NCI-H2227 (cell line): Measurements from ENCODE around the gene NPR1.
"Not testable (repeated sequence)": the region's sequence is repeated elsewhere in the genome, so short reads cannot be mapped to it uniquely, and the experiment has no call there.

Experiments
- DNase-seq: peaks from one replicate; lab custom pipeline; 2025; ENCODE audit not compliant: unreplicated experiment; lab: John Stamatoyannopoulos, UW

NPR1 gene

GRCh38 chr1:153723687-153724086, 45.2 kb downstream of the NPR1 start:
- no peak for DNase-seq

GRCh38 chr1:153724634-153725033, 46.1 kb downstream of the NPR1 start:
- not testable (repeated sequence) for DNase-seq

GRCh38 chr1:153727463-153728304, 49.2 kb downstream of the NPR1 start, which contains the start of gene INTS3:
TSS of gene INTS3 (plus strand) at chr1:153728050. CDS start at chr1:153728635, 585 bp downstream.
- peak; percentile 100 for DNase-seq

DNA sequence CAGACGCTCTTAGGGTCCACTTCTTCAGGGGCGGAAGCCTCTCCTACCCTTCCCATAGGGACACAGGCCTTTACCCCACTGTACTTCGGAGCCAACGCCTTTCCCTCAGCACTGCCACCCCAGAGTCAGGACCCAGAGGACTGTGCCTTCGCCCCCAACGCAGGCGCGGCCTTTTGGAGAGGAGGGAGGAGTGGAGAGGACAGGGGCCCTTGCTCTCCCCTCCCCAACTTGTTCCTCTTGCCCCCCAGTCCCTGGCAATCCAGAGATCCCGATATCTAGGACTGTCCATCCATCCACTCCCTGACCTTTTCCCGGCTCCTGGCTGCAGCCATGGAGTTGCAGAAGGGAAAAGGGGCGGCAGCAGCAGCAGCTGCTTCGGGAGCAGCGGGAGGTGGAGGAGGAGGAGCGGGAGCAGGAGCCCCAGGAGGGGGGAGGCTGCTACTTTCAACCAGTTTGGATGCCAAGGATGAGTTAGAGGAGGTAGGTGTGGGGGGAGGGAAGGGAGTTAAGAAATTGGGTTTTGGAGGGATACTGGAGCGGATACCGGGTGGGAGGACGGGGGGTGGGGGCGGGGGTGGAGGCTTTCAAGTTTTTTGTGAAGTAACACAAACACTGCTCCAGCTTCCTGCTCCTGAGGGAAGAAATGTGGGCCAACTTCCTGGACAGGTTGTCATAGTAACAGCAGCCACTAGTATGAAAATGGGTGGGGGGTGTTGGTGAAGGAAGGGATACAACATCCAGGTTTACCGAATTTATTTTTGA, 50.0 kb downstream of the NPR1 start:
- peak; percentile 69 for DNase-seq

DNA sequence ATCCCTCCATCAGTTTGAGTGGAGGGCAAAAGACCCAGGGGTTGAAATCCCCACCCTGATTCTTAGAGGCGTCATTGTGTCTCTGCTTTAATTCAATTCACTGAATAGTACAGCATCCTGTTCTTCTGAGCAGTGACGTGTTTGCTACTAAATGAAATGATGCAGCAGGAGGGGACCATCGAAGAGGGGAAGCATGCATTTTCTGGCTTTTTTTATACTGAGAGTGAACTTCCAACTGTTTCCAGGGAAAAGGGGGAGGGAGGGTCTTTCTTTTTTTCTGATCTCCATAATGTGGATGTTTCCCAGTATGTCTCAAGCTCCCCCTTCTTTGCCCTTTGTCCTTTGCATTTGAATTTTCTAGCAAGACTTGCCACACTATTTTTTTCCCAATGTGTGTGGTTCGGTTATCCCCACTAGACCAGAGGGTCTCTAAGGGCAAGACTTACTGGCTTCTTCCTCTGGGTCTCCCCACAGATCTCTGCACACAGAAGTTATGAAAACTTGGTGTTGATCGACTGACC, 52.0 kb downstream of the NPR1 start:
- DNase-seq: no peak

DNA sequence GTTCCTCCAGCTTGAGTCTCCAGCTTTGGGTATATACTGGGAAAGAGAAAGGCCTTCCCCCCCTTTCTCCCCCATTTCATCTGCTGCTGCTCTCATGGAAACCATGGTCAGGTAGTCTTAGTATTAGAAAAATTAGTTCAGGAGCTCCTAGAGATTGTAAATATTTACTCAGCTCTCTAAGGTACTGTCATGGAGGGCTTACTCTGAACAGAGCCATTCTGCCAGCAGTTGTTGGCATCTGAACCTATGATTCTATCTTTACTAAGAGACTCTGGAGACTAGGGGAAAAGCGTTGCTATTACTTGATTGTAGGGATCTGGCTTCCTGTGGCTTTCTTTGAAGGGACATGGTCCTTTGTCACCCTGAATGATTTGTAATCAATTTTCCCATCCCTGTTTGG, 55.5 kb downstream of the NPR1 start:
- DNase-seq: no peak

- no peak for DNase-seq
Observed at GRCh38 chr1:153734396-153735089, 56.1 kb downstream of the NPR1 start.

DNA sequence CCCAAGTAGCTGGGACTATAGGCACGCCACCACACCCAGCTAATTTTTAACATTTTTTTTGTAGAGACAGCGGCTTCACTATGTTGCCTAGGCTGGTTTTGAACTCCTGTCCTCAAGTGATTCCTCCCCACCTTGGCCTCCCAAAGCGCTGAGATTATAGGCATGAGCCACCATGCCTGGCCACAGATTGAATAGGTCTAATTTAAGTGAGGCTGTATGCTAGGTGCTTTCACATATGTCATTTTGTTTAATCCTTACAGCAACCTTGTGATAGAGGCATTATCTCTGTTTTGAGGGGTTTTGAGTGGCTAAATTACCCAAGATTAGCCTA, 56.6 kb downstream of the NPR1 start:
- peak; percentile 30 for DNase-seq

DNA sequence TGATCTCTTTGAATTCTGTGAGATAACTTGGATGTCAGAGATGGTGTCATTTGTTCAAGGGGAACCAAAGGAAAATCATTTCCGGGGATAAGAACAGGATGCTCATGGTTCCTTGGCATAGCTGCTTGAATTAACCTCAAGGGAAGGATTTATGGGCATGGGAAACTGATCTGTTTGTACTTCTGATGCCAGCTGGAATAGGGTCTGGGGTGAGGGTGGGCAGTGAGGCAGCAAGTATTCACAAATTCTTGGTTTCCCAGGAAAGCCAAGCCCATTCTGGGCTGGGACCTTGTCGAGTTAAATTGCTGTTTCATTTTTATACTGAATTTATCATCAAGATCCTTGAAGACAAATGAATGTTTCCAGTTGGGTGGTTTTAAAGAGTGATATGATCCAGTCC, 63.5 kb downstream of the NPR1 start:
- no peak for DNase-seq

DNA sequence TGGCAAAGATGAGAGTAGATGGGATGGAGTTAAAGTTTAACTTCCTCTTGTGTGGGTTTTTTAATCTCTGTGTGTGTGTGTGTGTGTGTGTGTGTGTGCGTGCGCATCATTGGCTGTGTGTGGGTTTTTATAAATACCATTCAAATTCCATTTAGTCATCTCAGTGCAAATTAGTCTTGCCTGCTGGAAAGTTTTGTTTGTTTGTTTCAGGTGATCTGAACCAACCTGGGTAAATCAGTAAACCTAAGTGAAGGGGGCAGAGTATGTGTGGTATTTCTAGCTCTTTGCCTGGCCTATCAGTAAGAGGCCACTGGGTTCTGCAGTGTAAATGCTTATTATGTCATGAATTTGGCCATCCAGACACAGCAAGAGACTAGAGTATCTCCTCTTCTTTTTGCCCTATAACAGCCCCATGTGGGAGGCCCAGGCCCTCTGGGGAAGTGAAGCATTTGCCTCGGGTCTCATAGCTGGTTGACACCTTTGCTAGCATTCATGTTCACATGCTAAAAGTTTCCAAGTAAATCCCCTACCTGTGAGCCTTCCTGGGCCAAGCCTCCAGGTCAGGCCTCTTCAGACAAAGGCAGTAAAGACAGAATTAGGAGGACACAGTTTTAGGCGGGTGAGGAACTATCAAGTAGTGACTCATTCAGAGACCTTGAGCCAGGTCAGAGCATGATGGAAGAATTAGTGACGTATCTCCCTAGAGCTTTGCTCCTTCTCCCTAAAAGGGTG, 64.1 kb downstream of the NPR1 start:
- DNase-seq: no peak
